NCI-H1694 (cell line): ENCODE results near the gene TFEC.
"Not testable (repeated sequence)": the region's sequence is repeated elsewhere in the genome, so short reads cannot be mapped to it uniquely, and the experiment has no call there.

Experiments used
- DNase-seq: peaks from one replicate; lab custom pipeline; 2025; lab: John Stamatoyannopoulos, UW

The TFEC gene

DNA sequence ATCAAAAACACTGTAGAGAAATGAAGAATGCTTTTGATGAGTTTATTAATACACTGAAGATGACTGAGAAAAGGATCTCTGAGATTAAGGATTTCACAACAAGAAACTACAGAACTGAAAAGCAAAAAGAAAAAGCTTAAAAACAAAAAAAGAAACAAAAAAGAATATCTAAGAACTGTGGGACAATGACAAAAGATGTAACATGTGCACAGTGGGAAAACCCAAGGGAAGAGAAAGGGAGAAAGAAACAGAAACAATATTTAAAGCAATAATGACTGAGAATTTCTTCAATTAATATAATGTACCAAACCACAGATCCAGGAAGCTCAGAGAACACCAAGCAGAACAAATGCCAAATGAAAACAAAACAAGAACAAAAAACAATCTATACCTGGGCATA, 42.2 kb downstream of the TFEC start:
- no peak for DNase-seq

DNA sequence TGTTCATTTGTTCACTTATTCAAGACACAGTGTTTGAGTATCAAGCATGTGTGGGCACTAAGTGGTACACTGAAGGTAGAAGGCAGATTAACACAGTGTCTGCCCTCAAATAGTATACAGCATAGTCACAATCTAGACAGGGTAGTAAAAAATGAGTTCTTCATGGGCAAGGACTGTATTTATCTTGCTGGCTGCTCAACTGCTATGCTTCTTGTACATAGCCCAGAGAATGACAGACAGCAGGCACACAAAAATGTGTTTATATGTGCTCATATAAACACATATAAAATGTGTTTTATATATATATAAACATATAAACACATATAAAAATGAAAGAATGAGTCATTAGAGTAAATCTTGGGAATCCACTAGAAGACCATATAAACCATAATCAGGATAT, 43.1 kb downstream of the TFEC start:
- DNase-seq, result no peak

GRCh38 chr7:115984105-115984504, 46.5 kb downstream of the TFEC start:
- no peak for DNase-seq

GRCh38 chr7:115980159-115980558, 50.4 kb downstream of the TFEC start:
- DNase-seq, result no peak

DNA sequence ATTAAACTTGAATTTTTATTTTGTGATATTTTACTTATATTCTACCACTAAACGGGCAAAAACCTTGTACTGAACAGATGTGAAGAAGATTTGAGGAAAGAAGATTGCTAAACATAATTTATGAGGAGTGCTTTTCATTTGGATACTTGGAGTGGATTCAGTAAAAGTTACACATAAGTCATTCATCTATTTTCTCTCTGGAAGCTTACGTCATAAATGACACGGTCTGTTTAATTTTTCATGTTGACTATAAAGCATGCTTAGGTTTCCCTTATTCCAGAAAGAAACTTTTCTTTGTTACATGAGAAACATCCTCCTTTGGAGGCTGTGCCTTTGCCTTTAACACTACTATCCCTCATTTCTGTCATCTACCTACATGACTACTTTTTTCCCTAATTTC, 53.9 kb downstream of the TFEC start:
- no peak for DNase-seq

DNA sequence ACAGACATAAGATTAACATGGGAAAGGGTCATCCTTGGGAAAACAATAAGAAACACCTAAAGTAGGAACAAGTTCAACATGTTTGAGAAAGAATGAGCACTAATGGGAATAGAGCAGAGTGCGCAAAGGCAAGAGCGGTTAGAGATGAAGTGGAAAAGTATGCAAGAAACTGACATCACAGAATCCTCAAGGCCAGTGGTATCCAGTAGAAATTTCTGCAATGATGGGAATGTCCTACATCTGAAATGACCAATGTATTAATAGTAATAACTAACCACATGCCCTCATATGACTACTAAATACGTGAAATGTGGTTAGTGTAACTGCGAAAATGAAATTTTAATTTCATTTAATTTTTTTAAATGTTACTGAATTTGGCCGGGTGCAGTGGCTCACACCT, 54.8 kb downstream of the TFEC start:
- DNase-seq, result no peak

DNA sequence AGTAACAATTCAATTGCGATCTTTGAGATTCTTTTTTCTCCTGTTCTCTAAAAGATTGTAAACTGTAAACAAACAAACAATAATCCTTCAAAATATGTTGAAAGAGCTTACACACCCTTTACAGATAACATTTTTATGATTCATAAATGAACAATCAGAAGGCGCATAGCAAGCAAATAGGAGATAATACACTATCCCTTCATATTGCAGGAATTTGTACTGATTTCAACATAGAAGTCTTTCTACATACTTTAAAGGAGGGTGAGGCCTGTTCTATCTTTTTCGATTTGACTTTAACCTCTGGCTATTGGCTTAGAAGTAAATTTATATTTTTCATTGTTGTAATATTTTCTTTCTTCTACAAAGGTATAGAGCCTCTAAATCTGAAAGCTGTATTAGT, 57.2 kb downstream of the TFEC start:
- DNase-seq, result no peak

DNA sequence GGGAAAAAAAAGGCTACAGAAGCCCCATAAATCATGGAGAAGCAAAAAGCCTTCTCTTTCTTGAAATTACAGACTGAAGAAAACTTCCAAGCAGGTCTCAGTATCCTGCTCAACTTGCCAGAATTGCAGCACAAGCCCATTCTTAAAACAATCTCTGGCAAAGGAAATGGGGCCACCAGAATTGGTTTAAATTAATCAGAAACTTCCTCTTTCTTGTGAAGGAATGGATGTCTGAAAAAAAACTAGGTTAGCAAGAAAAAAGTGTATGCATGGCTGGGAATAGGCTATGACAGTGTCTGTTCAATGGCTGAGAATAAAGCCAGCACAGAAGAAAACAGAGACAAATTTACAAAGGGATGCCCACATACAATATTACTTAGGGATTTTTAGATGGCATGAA, 59.1 kb downstream of the TFEC start:
- DNase-seq, result no peak

DNA sequence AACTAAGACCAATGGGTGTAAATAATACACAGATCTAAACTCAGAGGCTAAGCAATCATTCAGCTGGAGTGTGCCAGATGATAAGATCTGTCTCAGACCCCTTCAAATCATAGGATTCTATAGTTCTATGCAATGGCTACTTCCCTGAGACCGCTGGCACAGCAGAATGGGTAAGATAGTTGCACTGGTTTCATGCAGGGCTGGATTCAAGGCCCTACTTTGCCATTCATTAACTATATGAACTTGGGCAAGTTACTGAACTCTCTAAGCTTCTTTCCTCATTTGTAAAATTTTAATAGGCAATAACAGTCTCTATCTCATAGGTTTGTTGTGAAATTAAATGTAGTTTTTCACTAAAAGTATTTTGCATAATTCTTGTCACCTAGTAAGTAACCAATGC, 62.0 kb downstream of the TFEC start:
- DNase-seq, result no peak

- no peak for DNase-seq
Observed at GRCh38 chr7:115968171-115968570, 62.4 kb downstream of the TFEC start.

DNA sequence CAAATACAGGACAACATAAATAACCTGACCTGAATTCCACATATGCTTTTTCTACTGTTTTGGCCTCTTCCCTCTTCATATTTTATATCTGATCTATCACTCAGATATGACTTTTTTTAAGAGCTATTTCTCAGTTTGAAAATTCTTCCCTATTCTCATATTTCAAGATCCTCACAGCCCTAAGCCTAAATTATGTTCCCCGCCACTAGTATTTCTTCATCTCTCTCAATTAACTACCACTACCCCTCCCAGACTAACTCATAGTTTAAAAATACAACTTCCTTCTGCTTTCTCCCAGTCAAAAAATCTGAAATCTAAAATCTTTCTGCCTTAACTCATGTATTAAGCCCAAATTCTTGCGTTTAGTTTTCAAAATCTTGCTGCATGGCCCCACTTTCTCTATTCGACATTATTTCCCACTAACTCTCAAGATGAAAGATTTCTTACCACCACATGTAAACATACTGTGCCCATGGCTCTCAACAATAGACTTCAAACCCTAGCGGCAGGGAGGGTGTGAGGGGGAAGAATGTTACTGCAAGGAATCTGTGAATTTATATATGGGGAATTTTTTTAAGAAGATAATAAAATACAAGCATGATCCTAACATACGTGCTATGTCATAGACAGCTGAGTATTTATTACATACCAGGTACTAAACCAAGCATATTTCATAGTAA, 64.6 kb downstream of the TFEC start:
- no peak for DNase-seq

- no peak for DNase-seq
Observed at GRCh38 chr7:115965236-115965635, 65.3 kb downstream of the TFEC start.

DNA sequence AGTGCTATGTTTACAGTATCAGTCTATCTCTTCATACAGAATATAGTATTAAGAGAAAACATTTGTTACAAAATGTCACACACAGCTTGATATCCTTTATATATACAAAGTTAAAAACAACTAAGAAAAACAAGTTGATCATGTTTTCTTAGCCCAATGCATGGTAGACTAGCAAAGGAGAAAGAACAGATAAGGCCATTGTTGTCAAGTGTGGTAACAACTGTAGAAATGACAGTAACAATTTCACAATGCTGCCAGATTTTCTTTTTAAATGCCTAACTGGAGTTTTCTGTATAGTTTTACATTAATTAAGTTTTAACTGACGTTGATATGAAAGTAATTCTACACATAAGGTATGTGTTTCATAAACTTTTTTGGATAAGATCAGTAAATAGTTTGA, 65.8 kb downstream of the TFEC start:
- DNase-seq, result no peak

GRCh38 chr7:115962340-115962739, 68.2 kb downstream of the TFEC start:
- no peak for DNase-seq

- DNase-seq, result no peak
Observed at GRCh38 chr7:115953592-115954255, 76.8 kb downstream of the TFEC start.

DNA sequence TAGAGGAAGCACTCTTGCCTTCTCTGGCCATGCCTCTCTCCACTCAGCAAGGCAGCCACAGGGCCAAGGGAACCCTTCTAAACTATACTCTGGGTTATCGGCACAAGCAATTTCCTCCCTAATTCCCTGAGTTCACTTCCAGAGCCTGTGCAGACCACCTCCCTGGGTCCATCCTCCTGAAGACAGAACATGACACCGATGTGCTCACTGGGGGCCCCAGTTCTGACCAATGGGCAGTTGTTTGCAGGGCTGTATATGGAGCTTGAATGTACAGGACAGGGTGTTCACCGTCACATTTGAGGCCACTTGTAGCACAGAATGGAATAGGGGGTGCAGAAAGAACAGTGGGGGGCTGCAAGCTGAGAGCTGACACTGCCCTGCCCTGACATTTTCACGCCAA, 77.7 kb downstream of the TFEC start:
- no peak for DNase-seq

- DNase-seq, result no peak
Observed at GRCh38 chr7:115951547-115951946, 79.0 kb downstream of the TFEC start.

GRCh38 chr7:115941703-115942268, 88.8 kb downstream of the TFEC start:
- DNase-seq, result no peak

DNA sequence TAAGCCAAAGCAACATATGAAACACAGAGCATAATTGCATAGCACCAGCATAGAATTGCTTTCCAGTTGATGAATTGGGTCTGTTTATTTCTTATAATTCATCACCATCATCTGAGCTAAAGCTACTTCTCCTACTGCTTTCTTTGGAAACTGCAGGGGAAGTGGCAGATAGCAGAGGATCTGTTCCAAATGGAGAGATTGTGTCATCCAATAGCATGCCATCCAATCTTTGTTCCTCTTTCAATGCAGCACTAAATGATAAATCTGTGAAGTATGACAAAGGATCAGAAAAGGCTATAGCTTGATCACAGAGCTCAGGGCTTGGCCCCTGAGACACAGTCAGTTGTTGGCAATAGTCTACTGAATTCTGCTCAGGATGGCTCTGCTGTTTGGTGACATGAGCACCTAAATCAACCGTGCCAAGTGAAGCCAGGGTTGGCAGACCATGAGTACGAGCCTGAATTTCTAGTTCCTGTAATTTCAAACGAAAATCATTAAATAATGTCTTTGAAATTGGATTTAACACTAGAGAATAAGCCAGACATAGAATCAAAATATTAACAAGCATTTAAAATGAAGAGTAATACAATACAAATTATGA, 90.0 kb downstream of the TFEC start:
- no peak for DNase-seq

DNA sequence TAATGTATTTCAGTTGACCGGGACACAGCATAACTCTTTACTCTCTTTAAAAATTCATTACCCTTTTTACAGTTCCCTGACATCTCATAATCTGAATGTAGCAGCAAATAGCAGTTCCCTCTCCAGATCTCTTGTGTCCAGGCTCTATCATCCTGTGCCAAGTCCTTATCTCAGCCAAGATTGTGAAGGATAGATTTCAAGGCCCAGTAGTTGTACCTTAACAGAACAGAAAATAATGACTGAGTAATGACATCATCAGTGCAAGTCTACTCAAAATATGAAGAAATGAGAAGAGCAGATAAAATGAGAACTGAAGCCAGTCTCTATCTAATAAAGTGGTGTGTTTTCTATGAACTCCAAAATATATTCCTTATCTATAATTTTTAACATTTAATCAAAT, 92.6 kb downstream of the TFEC start:
- no peak for DNase-seq

DNA sequence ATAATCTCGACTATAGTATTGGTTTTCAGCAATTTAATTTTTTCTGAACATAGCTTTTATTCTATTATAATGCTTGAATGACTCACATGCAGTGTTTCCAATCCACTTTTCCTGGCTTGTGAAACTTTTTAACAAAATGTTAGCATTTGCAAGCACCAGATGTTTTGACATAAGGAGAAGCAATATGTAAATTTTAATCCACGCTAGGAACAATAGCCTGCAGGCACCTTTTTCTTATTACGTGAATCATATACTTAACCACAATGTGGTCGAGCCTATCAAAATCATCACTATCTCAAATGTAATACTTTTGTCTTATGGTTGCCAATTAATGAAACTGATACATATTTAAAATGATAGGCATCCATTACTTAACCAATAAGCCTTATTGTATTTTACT, 97.1 kb downstream of the TFEC start:
- DNase-seq, result no peak

GRCh38 chr7:115932880-115933279, 97.7 kb downstream of the TFEC start:
- no peak for DNase-seq

GRCh38 chr7:115930184-115930583, 100.4 kb downstream of the TFEC start:
- DNase-seq, result not testable (repeated sequence)
